Suprapubic skin (tissue), 4 donors: ENCODE results near the gene ANKRD60. TPM values are rescaled to one million over a fixed set of nuclear protein-coding genes. Genes with fewer than 3 reads are reported as not detected.

Experiments used
- DNase-seq, 2 donors: peaks; one replicate each; pipeline ENCODE4 v3.0.0-alpha.2; 2019; ENCODE audit warnings: low spot score in 2 of 2
- H3K27ac ChIP-seq: fragments of 200-600 bp; sonication (generic); one replicate; pipeline ENCODE4 v1.5.1; 2019
- H3K27me3 ChIP-seq: fragments of 200-600 bp; sonication (generic); one replicate; pipeline ENCODE4 v1.5.1; 2019
- H3K36me3 ChIP-seq: fragments of 200-600 bp; sonication (generic); one replicate; pipeline ENCODE4 v1.5.1; 2019
- H3K4me1 ChIP-seq: fragments of 200-600 bp; sonication (generic); one replicate; pipeline ENCODE4 v1.5.1; 2019
- H3K4me3 ChIP-seq: fragments of 200-600 bp; sonication (generic); one replicate; pipeline ENCODE4 v1.5.1; 2019; ENCODE audit warnings: mild to moderate bottlenecking
- H3K9me3 ChIP-seq: fragments of 200-600 bp; sonication (generic); one replicate; pipeline ENCODE4 v1.5.1; 2019
- EP300 ChIP-seq: sonication (generic); formaldehyde crosslinking; IDR thresholded peaks from one replicate; pipeline ENCODE4 v1.6.1; 2017; ENCODE audit warnings: antibody characterized with exemption
- POLR2A ChIP-seq, 2 donors: fragments of 450-650 bp; IDR thresholded peaks; one replicate each; pipeline ENCODE4 v1.6.1; 2017; ENCODE audit warnings: antibody characterized with exemption in 2 of 2, mild to moderate bottlenecking in 2 of 2, moderate library complexity in 2 of 2
- POLR2AphosphoS5 ChIP-seq, 3 donors: sonication (generic); formaldehyde crosslinking; IDR thresholded peaks; one replicate each; pipeline ENCODE4 v1.6.1; 2017; ENCODE audit warnings: antibody characterized with exemption in 3 of 3
- whole genome bisulfite sequencing: methylation state at CpG from one replicate; pipeline ENCODE4 v1.1.5; 2018; 5-methylcytosine and 5-hydroxymethylcytosine counted together
- total RNA-seq, 4 donors: library from RNA; depleted of rRNA; stranded (reverse); fragments of >200 nt; gene quantifications; one replicate each; pipeline ENCODE4 v1.1.0, GENCODE V29; 2016
- TF ChIP-seq, protein P1 (sequence below), 2 donors: fragments of 200-600 bp in 1 of 2; fragments of 450-650 bp in 1 of 2; sonication (generic) in 1 of 2; IDR thresholded peaks; one replicate each; pipeline ENCODE4 v1.5.1; 2016 to 2019; ENCODE audit warnings: antibody characterized with exemption in 2 of 2, mild to moderate bottlenecking in 1 of 2, moderate library complexity in 1 of 2

Gene ANKRD60
- total RNA-seq, 4 donors from 2014 or later = not detected

DNA sequence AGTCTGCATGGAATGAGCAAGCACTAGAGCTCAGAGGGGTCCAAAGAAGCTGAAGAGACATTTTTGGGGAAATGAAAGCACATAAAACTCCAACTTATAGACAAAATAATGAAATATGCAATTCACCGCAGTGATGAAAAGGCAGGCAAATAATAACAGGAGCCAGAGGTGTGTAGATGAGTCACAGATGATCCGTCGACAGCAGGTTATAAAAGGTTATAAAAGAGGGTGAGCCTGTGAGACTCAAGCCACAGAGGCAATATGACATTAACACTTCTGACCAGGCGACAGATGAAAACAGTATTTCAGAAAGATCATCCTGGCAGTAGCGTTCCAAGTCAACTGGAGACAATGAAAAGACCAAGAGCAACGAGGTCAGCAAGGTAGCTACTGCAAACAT lies 35.8 kb upstream of the ANKRD60 start:
- Histone ChIP-seq H3K9me3 (no peaks in the 10 kb centered on the region), H3K27ac (no peak overlapping the region), H3K4me1 (no peaks in the 10 kb centered on the region), H3K36me3 (peaks cover 59% of the 10 kb centered on the region), H3K4me3 (no peak overlapping the region), H3K27me3 (no peaks in the 10 kb centered on the region)
- no peak for TF ChIP-seq EP300
- TF ChIP-seq, protein P1, sequence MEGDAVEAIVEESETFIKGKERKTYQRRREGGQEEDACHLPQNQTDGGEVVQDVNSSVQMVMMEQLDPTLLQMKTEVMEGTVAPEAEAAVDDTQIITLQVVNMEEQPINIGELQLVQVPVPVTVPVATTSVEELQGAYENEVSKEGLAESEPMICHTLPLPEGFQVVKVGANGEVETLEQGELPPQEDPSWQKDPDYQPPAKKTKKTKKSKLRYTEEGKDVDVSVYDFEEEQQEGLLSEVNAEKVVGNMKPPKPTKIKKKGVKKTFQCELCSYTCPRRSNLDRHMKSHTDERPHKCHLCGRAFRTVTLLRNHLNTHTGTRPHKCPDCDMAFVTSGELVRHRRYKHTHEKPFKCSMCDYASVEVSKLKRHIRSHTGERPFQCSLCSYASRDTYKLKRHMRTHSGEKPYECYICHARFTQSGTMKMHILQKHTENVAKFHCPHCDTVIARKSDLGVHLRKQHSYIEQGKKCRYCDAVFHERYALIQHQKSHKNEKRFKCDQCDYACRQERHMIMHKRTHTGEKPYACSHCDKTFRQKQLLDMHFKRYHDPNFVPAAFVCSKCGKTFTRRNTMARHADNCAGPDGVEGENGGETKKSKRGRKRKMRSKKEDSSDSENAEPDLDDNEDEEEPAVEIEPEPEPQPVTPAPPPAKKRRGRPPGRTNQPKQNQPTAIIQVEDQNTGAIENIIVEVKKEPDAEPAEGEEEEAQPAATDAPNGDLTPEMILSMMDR (IDR thresholded peaks at IDR 0.05) = no peak
- no peak for TF ChIP-seq POLR2AphosphoS5 (IDR thresholded peaks at IDR 0.05)
- no peak for TF ChIP-seq POLR2A (IDR thresholded peaks at IDR 0.05)
- 94% methylated on average over 6 of the region's 6 CpGs for WGBS
- DNase-seq = no peak

DNA sequence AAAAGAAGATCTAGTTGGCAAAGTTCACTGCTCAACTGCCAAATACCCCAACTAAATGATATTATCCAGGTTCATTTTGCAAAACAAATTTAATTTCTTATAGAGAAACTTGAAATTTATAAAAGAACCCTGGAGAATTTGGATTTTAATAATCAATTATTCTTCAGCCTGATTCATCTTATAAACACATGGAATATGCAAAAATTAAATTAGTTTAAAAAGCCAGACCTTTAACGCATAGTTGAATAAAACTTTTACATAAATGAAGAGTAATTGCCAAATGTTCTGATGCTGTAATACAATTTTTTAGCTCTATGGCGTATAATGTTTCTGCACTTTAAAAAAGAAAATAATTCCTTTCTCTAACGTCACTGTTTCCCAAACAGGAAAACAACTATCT lies 33.2 kb upstream of the ANKRD60 start:
- no peak overlapping the region for H3K4me3 ChIP-seq
- 82% methylated on average over 3 of the region's 3 CpGs for WGBS
- no peak overlapping the region for H3K27ac ChIP-seq
- no peaks in the 10 kb centered on the region for H3K27me3 ChIP-seq
- TF ChIP-seq POLR2AphosphoS5 (IDR thresholded peaks at IDR 0.05) (no peak), POLR2A (IDR thresholded peaks at IDR 0.05) (no peak), EP300 (no peak)
- TF ChIP-seq, protein P1 (IDR thresholded peaks at IDR 0.05) = no peak
- peaks cover 44% of the 10 kb centered on the region for H3K36me3 ChIP-seq
- no peaks in the 10 kb centered on the region for H3K9me3 ChIP-seq
- H3K4me1 ChIP-seq = no peaks in the 10 kb centered on the region
- DNase-seq = no peak

DNA sequence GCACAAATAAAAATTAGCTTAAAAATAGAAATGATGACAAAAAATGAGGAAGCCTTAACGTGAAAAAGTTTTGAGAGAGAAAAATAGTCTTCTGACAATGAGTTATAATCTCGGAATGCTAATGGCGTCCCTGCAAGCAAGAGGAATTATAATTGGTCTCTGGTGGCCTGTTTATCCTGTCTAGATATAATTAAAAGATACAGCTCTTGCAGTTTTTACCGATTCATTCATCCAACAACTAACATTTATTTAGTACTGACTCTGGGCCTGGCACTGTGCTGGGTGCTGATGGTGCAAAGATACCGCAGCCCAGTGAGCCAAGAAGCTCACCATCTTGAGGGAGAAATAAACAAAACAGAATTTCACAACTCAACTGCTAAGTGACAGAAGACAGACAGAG lies 31.6 kb upstream of the ANKRD60 start:
- Histone ChIP-seq H3K9me3 (no peaks in the 10 kb centered on the region), H3K27ac (no peak overlapping the region), H3K4me1 (no peaks in the 10 kb centered on the region), H3K4me3 (no peak overlapping the region), H3K27me3 (no peaks in the 10 kb centered on the region), H3K36me3 (peaks cover 29% of the 10 kb centered on the region)
- no peak for TF ChIP-seq EP300
- TF ChIP-seq, protein P1 (IDR thresholded peaks at IDR 0.05) = no peak
- no peak for TF ChIP-seq POLR2AphosphoS5 (IDR thresholded peaks at IDR 0.05)
- TF ChIP-seq POLR2A (IDR thresholded peaks at IDR 0.05) = no peak
- 61% methylated on average over 5 of the region's 5 CpGs for WGBS
- DNase-seq = no peak

DNA sequence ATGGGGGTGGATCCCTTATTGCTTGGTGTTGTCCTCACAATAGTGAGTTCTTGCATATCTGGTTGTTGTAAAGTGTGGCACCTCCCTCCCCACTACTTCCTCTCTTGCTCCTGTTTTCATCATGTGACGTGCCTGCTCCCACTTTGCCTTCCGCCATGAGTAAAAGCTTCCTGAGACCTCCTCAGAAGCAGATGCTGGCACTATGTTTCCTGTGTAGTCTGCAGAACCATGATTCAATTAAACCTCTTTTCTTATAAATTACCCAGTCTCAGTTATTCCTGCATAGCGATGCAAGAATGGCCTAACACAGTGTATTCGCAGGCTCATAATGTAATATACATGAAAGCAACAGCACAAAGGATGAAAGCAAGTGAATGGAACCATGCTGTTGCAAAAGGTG lies 28.4 kb upstream of the ANKRD60 start:
- TF ChIP-seq POLR2AphosphoS5 (IDR thresholded peaks at IDR 0.05) = no peak
- no peak for TF ChIP-seq EP300
- TF ChIP-seq, protein P1 (IDR thresholded peaks at IDR 0.05) = no peak
- TF ChIP-seq POLR2A (IDR thresholded peaks at IDR 0.05) = no peak
- Histone ChIP-seq H3K27ac (no peak overlapping the region), H3K36me3 (peaks cover 6% of the 10 kb centered on the region), H3K4me1 (no peaks in the 10 kb centered on the region), H3K9me3 (no peaks in the 10 kb centered on the region), H3K27me3 (no peaks in the 10 kb centered on the region), H3K4me3 (no peak overlapping the region)
- DNase-seq = no peak
- WGBS = 95% methylated on average over 4 of the region's 4 CpGs

DNA sequence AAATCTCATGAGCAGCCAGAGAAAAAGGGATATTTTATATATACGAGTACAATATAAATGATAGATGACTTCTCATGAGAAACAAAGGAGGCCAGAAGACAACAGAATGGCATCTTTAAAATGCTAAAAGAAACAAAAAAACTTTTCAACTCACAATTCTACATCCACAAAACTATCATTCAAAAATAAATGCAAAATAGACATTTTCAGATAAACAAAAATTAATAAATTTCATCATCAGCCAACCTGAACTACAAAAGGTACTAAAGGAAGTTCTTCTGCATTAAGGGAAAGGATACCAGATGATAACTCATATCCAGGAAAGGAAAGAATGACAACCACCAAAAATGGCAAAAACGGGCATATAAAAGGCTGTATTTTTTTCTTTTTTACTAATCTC lies 27.9 kb upstream of the ANKRD60 start:
- no peak overlapping the region for H3K27ac ChIP-seq
- H3K9me3 ChIP-seq = no peaks in the 10 kb centered on the region
- H3K4me3 ChIP-seq = no peak overlapping the region
- TF ChIP-seq POLR2A (IDR thresholded peaks at IDR 0.05) (no peak), EP300 (no peak), POLR2AphosphoS5 (IDR thresholded peaks at IDR 0.05) (no peak)
- DNase-seq = no peak
- no peaks in the 10 kb centered on the region for H3K27me3 ChIP-seq
- WGBS = 91% methylated on average over 2 of the region's 2 CpGs
- H3K4me1 ChIP-seq = no peaks in the 10 kb centered on the region
- peaks cover 6% of the 10 kb centered on the region for H3K36me3 ChIP-seq

DNA sequence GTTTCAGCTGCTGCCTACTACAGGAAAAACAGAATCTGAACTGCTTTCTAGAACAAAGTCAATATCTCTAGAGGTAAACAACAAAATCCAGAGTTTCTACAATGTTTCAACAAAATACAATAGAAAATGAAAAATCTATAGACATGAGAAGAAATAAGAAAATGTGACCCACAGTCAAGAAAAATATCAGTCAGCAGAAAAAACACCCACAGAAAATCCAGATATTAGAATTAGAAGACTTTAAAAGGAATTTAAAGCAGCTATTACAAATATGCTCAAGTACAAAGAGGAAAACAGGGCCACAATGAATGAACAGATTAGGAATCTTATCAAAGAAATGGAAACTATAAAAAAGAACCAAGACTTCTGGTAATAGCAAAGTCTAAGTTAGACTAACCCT lies 26.4 kb upstream of the ANKRD60 start:
- Histone ChIP-seq H3K4me1 (no peaks in the 10 kb centered on the region), H3K27me3 (no peaks in the 10 kb centered on the region), H3K4me3 (no peak overlapping the region), H3K27ac (no peak overlapping the region), H3K9me3 (no peaks in the 10 kb centered on the region), H3K36me3 (peaks cover 6% of the 10 kb centered on the region)
- DNase-seq = no peak
- TF ChIP-seq EP300 (no peak), POLR2AphosphoS5 (IDR thresholded peaks at IDR 0.05) (no peak), POLR2A (IDR thresholded peaks at IDR 0.05) (no peak)
- TF ChIP-seq, protein P1 (IDR thresholded peaks at IDR 0.05) = no peak
